GM18868 (cell line): ENCODE results near the gene TECTA.
"Not testable (repeated sequence)": the region's sequence is repeated elsewhere in the genome, so short reads cannot be mapped to it uniquely, and the experiment has no call there.

Experiments used
- ATAC-seq: cut with Tn5 transposase; IDR thresholded peaks from one replicate; pipeline ENCODE4 v1.9.1; 2021; ENCODE audit warnings: mild to moderate bottlenecking, moderate library complexity; ENCODE audit not compliant: unreplicated experiment

TECTA gene

GRCh38 chr11:121159741-121160140, 58.7 kb downstream of the TECTA start:
- ATAC-seq: no peak

- no peak for ATAC-seq
These were observed 60.4 kb downstream of the TECTA start for GRCh38 chr11:121161349-121161917.

- ATAC-seq: no peak
These were observed 62.7 kb downstream of the TECTA start for GRCh38 chr11:121163658-121164308.

GRCh38 chr11:121177629-121178028, 76.6 kb downstream of the TECTA start:
- not testable (repeated sequence) for ATAC-seq

- ATAC-seq: no peak
These were observed 78.3 kb downstream of the TECTA start for GRCh38 chr11:121179306-121179705.

GRCh38 chr11:121180183-121180582, 79.1 kb downstream of the TECTA start:
- ATAC-seq: no peak

GRCh38 chr11:121188776-121189175, 87.7 kb downstream of the TECTA start:
- no peak for ATAC-seq

- no peak for ATAC-seq
These were observed 90.8 kb downstream of the TECTA start for GRCh38 chr11:121191818-121192217.

- ATAC-seq: no peak
These were observed 93.9 kb downstream of the TECTA start for GRCh38 chr11:121194731-121195596.

GRCh38 chr11:121198491-121198890, 97.4 kb downstream of the TECTA start:
- no peak for ATAC-seq

- ATAC-seq: no peak
These were observed 98.5 kb downstream of the TECTA start for GRCh38 chr11:121199516-121199915.

- ATAC-seq: no peak
These were observed 105.8 kb downstream of the TECTA start for GRCh38 chr11:121206810-121207209.

GRCh38 chr11:121207485-121208115, 106.6 kb downstream of the TECTA start:
- ATAC-seq: no peak

- ATAC-seq: no peak
These were observed 109.5 kb downstream of the TECTA start for GRCh38 chr11:121210445-121211080.

- no peak for ATAC-seq
These were observed 110.6 kb downstream of the TECTA start for GRCh38 chr11:121211626-121212025.

GRCh38 chr11:121212536-121213361, 111.7 kb downstream of the TECTA start:
- ATAC-seq: no peak

- no peak for ATAC-seq
These were observed 112.4 kb downstream of the TECTA start for GRCh38 chr11:121213362-121213893.

GRCh38 chr11:121214861-121215260, 113.8 kb downstream of the TECTA start:
- no peak for ATAC-seq

GRCh38 chr11:121221496-121222200, 120.6 kb downstream of the TECTA start:
- ATAC-seq: no peak
